22Rv1 (cell line): ENCODE results near the gene EBPL.

Experiments used
- CTCF ChIP-seq: fragments of 450-650 bp; IDR thresholded peaks from 2 replicates; pipeline ENCODE4 v1.5.1; 2017; ENCODE audit warnings: mild to moderate bottlenecking
- ZFX ChIP-seq: fragments of 450-650 bp; IDR thresholded peaks from 2 replicates; pipeline ENCODE4 v1.6.1; 2017; ENCODE audit warnings: antibody characterized with exemption, borderline replicate concordance

GRCh38 chr13:49683489-49683888 lies 7.8 kb downstream of the EBPL start:
- TF ChIP-seq CTCF (no peak), ZFX (no peak)
